H9 (cell line): ENCODE data around the gene SLC7A4. TPM values are rescaled to one million over a fixed set of nuclear protein-coding genes. Genes with fewer than 3 reads are reported as not detected.
"Not testable (repeated sequence)": the region's sequence is repeated elsewhere in the genome, so short reads cannot be mapped to it uniquely, and the experiment has no call there.

Experiments
- DNase-seq: peaks from one replicate; pipeline ENCODE4 v3.0.0-alpha.2; 2017
- H2AFZ ChIP-seq: one replicate; pipeline ENCODE4 v1.6.1; 2013; ENCODE audit warnings: mild to moderate bottlenecking, low read length, control low read depth, moderate library complexity
- H2AK5ac ChIP-seq: 2 replicates; pipeline ENCODE4 v1.6.1; 2013; ENCODE audit warnings: low read length, control low read depth, mixed read lengths; ENCODE audit not compliant: insufficient read length
- H2BK120ac ChIP-seq: one replicate; pipeline ENCODE4 v1.6.1; 2013; ENCODE audit warnings: low read depth, mild to moderate bottlenecking, low read length, control low read depth, inconsistent platforms; ENCODE audit not compliant: poor library complexity, severe bottlenecking
- H2BK12ac ChIP-seq: 2 replicates; pipeline ENCODE4 v1.6.1; 2013; ENCODE audit warnings: low read length, control low read depth, mixed read lengths, low read depth; ENCODE audit not compliant: insufficient read length
- H2BK15ac ChIP-seq: 2 replicates; pipeline ENCODE4 v1.6.1; 2013; ENCODE audit warnings: low read depth, low read length, control low read depth
- H2BK20ac ChIP-seq: one replicate; pipeline ENCODE4 v1.6.1; 2013; ENCODE audit warnings: low read depth, mild to moderate bottlenecking, low read length, control low read depth, inconsistent platforms; ENCODE audit not compliant: poor library complexity, severe bottlenecking
- H2BK5ac ChIP-seq: 2 replicates; pipeline ENCODE4 v1.6.1; 2013; ENCODE audit warnings: low read length, control low read depth, mixed read lengths; ENCODE audit not compliant: insufficient read length
- H3K14ac ChIP-seq: 2 replicates; pipeline ENCODE4 v1.6.1; 2013; ENCODE audit warnings: low read length, control low read depth; ENCODE audit not compliant: insufficient read depth
- H3K18ac ChIP-seq: 2 replicates; pipeline ENCODE4 v1.6.1; 2013; ENCODE audit warnings: low read depth, mild to moderate bottlenecking, mixed read lengths, low read length, control low read depth; ENCODE audit not compliant: insufficient read length
- H3K23ac ChIP-seq: 2 replicates; pipeline ENCODE4 v1.6.1; 2013; ENCODE audit warnings: low read length, control low read depth, mixed read lengths, low read depth; ENCODE audit not compliant: insufficient read length
- H3K23me2 ChIP-seq: 2 replicates; pipeline ENCODE4 v1.6.1; 2013; ENCODE audit warnings: low read depth, mild to moderate bottlenecking, mixed read lengths, low read length, control low read depth; ENCODE audit not compliant: insufficient read length, poor library complexity, severe bottlenecking
- H3K27ac ChIP-seq: 2 replicates; pipeline ENCODE4 v1.5.1; 2013; ENCODE audit warnings: low read length, control low read depth, mixed read lengths, low read depth; ENCODE audit not compliant: insufficient read length
- H3K27me3 ChIP-seq: 2 replicates; pipeline ENCODE4 v1.6.1; 2013; ENCODE audit warnings: low read length, control low read depth, inconsistent platforms; ENCODE audit not compliant: insufficient read depth
- H3K4ac ChIP-seq: 2 replicates; pipeline ENCODE4 v1.6.1; 2013; ENCODE audit warnings: low read depth, mild to moderate bottlenecking, control low read depth, inconsistent platforms, low read length, moderate library complexity
- H3K4me1 ChIP-seq: 2 replicates; pipeline ENCODE4 v1.6.1; 2013; ENCODE audit warnings: low read length, control low read depth, inconsistent platforms; ENCODE audit not compliant: insufficient read depth
- H3K4me2 ChIP-seq: 2 replicates; pipeline ENCODE4 v1.6.1; 2013; ENCODE audit warnings: low read length, control low read depth, mixed read lengths; ENCODE audit not compliant: insufficient read length, insufficient read depth
- H3K56ac ChIP-seq: 2 replicates; pipeline ENCODE4 v1.6.1; 2013; ENCODE audit warnings: low read depth, mild to moderate bottlenecking, mixed read lengths, low read length, control low read depth; ENCODE audit not compliant: insufficient read length
- H3K79me1 ChIP-seq: 2 replicates; pipeline ENCODE4 v1.6.1; 2013; ENCODE audit warnings: low read depth, mild to moderate bottlenecking, moderate library complexity, low read length, control low read depth, inconsistent platforms; ENCODE audit not compliant: insufficient read depth, poor library complexity, severe bottlenecking
- H3K79me2 ChIP-seq: 2 replicates; pipeline ENCODE4 v1.6.1; 2013; ENCODE audit warnings: low read length, control low read depth, inconsistent platforms; ENCODE audit not compliant: insufficient read depth
- H3K9ac ChIP-seq: 2 replicates; pipeline ENCODE4 v1.6.1; 2013; ENCODE audit warnings: low read length, control low read depth, mixed read lengths; ENCODE audit not compliant: insufficient read length; ENCODE audit errors: extremely low read depth
- H3K9me3 ChIP-seq: one replicate; pipeline ENCODE4 v1.6.1; 2013; ENCODE audit warnings: low read depth, low read length, inconsistent platforms; ENCODE audit not compliant: control insufficient read depth
- H3T11ph ChIP-seq: one replicate; pipeline ENCODE4 v1.6.1; 2013; ENCODE audit warnings: mild to moderate bottlenecking, low read length, control low read depth, inconsistent platforms
- H4K20me1 ChIP-seq: one replicate; pipeline ENCODE4 v1.6.1; 2013; ENCODE audit not compliant: control insufficient read depth, insufficient read length, insufficient read depth
- H4K5ac ChIP-seq: 2 replicates; pipeline ENCODE4 v1.6.1; 2013; ENCODE audit warnings: low read depth, mild to moderate bottlenecking, mixed read lengths, low read length, control low read depth; ENCODE audit not compliant: insufficient read length
- H4K8ac ChIP-seq: replicated peaks from 2 replicates; pipeline ENCODE4 v1.6.1; 2013; ENCODE audit warnings: low read length, control low read depth, mixed read lengths, low read depth; ENCODE audit not compliant: insufficient read length
- H4K91ac ChIP-seq: 2 replicates; pipeline ENCODE4 v1.6.1; 2013; ENCODE audit warnings: low read depth, mild to moderate bottlenecking, moderate library complexity, mixed read lengths, low read length, control low read depth; ENCODE audit not compliant: insufficient read length
- H3K27ac Mint-ChIP-seq, 3 experiments: 2 replicates in 2 of 3; 3 replicates in 1 of 3; pipeline ENCODE4 v1.8.0; 2020 to 2021; ENCODE audit warnings: mixed read lengths in 3 of 3, mild to moderate bottlenecking in 1 of 3, moderate library complexity in 1 of 3
- H3K27me3 Mint-ChIP-seq: 2 replicates; pipeline ENCODE4 v1.8.0; 2021; ENCODE audit warnings: low read depth, mild to moderate bottlenecking, moderate library complexity, mixed read lengths
- H3K36me3 Mint-ChIP-seq, 3 experiments: 2 replicates in 2 of 3; 3 replicates in 1 of 3; pipeline ENCODE4 v1.8.0; 2020 to 2021; ENCODE audit warnings: low read depth in 3 of 3, mixed read lengths in 3 of 3; ENCODE audit not compliant: insufficient read depth in 1 of 3
- H3K4me1 Mint-ChIP-seq, 2 experiments: 2 replicates each; pipeline ENCODE4 v1.8.0; 2020; ENCODE audit warnings: mixed read lengths in 2 of 2
- H3K4me3 Mint-ChIP-seq, 2 experiments: 2 replicates in 1 of 2; 3 replicates in 1 of 2; pipeline ENCODE4 v1.8.0; 2020 to 2021; ENCODE audit warnings: mild to moderate bottlenecking in 2 of 2, mixed read lengths in 2 of 2, moderate library complexity in 1 of 2
- H3K9me3 Mint-ChIP-seq, 2 experiments: 2 replicates in 1 of 2; 3 replicates in 1 of 2; pipeline ENCODE4 v1.8.0; 2020; ENCODE audit warnings: mild to moderate bottlenecking in 2 of 2, mixed read lengths in 2 of 2, moderate library complexity in 1 of 2
- WGBS: extraction: QIAGEN DNeasy Blood & Tissue Kit; methylation state at CpG from one replicate; pipeline ENCODE4 v1.1.7; 2013; ENCODE audit warnings: missing lambda C conversion rate, low lambda C conversion rate, mixed read lengths; ENCODE audit not compliant: insufficient read length; ENCODE audit errors: extremely low coverage; 5-methylcytosine and 5-hydroxymethylcytosine counted together
- total RNA-seq: library from RNA; stranded (reverse); gene quantifications from 2 replicates; pipeline ENCODE4 v1.2.1, GENCODE V29; 2021

Gene SLC7A4
- total RNA-seq, 1 experiment from 2014 or later, result 0.09 TPM

DNA sequence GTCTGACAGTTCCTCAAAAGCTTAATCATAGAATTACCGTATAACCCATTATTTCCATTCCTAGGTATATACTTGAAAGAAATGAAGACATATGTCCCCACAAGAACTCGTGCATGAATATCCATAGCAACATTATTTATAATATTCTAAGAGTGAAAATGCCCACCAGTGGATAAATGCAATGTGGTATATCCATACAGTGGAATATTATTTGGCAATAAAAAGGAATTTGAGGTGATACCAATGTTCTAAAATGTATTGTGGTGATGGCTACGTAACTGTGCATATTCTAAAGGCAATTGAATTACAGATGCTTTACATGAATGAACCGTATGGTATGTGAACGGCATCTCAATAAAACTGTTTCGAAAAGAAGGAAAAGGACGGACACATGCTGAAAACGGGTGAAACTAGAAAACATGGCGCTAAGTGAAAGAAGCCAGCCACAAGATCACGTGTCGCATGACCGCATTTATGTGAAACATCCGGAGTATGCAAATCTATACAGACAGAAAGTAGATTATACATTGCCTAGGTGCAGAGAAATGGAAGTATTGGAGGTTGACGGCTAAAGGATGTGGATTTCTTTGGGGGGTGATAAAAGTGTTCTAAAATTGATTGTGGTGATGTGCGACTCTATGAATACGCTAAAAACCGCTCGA is 29.4 kb upstream of the SLC7A4 start:
- H3K9me3 ChIP-seq, H3K23ac ChIP-seq, H2BK12ac ChIP-seq, H3K4me1 ChIP-seq, H3K14ac ChIP-seq, H3K4me3 Mint-ChIP-seq, H3T11ph ChIP-seq, H3K27ac ChIP-seq, H2BK120ac ChIP-seq, H4K20me1 ChIP-seq, H2AFZ ChIP-seq, H3K36me3 Mint-ChIP-seq, H2AK5ac ChIP-seq, H3K23me2 ChIP-seq, H3K9ac ChIP-seq, H3K9me3 Mint-ChIP-seq, H3K79me1 ChIP-seq, H3K27ac Mint-ChIP-seq, H4K5ac ChIP-seq, H3K4me2 ChIP-seq, H4K8ac ChIP-seq, H3K27me3 Mint-ChIP-seq, H3K56ac ChIP-seq, H3K79me2 ChIP-seq, H4K91ac ChIP-seq, H3K4me1 Mint-ChIP-seq, H2BK15ac ChIP-seq, H2BK5ac ChIP-seq, H3K18ac ChIP-seq, DNase-seq, H3K4ac ChIP-seq, H2BK20ac ChIP-seq, H3K27me3 ChIP-seq: not testable (repeated sequence)
- no CpG with 5 or more reads among the region's 18 CpGs for WGBS

DNA sequence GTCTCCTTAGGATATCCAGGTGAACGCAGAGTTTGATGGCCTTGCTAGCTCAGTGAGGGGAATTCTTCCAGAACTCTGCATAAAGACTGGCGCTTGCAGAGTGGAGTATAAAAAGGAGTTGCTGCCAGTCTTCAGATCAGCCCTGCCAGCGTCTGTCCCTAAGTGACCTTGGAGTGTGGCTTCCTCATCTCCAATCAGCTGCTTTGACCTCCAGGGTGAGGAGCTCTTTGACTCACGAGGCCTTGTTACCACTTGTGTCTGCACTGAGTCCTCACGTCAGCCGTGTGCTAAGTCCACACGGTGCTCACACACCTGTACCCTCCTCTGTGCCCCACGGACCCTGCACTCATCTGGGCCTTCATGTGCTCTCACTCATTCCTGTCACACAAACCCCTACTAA is 28.0 kb upstream of the SLC7A4 start:
- not testable (repeated sequence) for H3K9me3 Mint-ChIP-seq, H2BK5ac ChIP-seq, H3K4ac ChIP-seq, H2AK5ac ChIP-seq, H3K56ac ChIP-seq, H3K18ac ChIP-seq, H3K27ac ChIP-seq, H3K27me3 ChIP-seq, H3K23me2 ChIP-seq, H3K9ac ChIP-seq, H3K23ac ChIP-seq, H3K14ac ChIP-seq, H3K79me2 ChIP-seq, H3T11ph ChIP-seq, H2BK120ac ChIP-seq, H4K5ac ChIP-seq, H3K79me1 ChIP-seq, H3K9me3 ChIP-seq, H4K20me1 ChIP-seq, H2BK20ac ChIP-seq, H3K4me3 Mint-ChIP-seq, H3K27ac Mint-ChIP-seq, H3K27me3 Mint-ChIP-seq, H3K36me3 Mint-ChIP-seq, H2BK12ac ChIP-seq, H4K8ac ChIP-seq, H2AFZ ChIP-seq, H3K4me1 ChIP-seq, H3K4me2 ChIP-seq, H2BK15ac ChIP-seq, H4K91ac ChIP-seq, DNase-seq
- WGBS, result no CpG with 5 or more reads among the region's 8 CpGs
- peaks cover 10 to 16% of the 10 kb centered on the region in 2 experiments for H3K4me1 Mint-ChIP-seq
